GM15510 (cell line): ENCODE data around the gene TTF2.

Experiments
- POLR2A ChIP-seq: IDR thresholded peaks from 3 replicates; pipeline ENCODE4 v1.6.1; 2011; ENCODE audit warnings: borderline replicate concordance; ENCODE audit not compliant: insufficient read length; ENCODE audit errors: extremely low read depth

TTF2 gene

DNA sequence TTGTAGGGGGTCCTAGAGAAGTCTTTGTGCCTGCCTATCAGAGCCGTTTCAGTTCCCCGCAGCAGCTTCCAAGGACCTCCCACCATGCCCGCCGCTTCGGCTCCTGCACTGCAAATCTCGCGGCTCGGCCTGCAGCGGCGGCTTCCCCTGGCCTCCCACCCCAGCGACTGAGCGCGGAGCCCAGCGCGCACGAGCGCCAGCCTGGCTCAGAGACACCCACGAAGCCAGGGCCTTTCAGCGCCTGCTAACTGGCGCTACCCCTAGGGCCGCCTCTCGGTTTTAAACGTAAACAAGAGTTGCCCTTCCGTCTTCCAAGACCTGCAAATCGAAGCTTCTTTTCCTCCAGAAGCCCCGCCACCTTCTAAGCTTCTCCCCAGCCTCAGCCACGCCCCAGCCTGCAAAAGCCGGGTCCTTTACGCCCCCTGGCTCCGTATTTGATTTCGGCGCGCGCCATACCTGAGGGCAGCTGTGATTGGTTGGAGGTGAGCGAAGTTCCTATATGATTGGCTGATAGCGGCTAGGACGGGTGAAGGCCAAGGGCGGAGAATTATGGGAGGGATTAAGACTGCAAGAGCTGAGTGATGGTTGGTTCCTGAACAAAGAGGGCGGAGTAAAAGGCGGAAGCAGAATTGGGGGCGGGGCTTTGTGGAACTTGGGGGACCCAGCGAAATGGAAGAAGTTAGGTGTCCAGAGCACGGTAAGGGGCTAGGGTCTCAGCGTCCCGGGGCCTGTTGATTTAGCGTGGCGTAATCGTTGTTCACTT is at the start of gene TTF2:
Gene TTF2, plus strand, starts transcription at position 649 of the 763 bp plus-strand sequence. Its CDS starts 21 bp downstream, at position 670.
- TF ChIP-seq POLR2A: peak; percentile 77

DNA sequence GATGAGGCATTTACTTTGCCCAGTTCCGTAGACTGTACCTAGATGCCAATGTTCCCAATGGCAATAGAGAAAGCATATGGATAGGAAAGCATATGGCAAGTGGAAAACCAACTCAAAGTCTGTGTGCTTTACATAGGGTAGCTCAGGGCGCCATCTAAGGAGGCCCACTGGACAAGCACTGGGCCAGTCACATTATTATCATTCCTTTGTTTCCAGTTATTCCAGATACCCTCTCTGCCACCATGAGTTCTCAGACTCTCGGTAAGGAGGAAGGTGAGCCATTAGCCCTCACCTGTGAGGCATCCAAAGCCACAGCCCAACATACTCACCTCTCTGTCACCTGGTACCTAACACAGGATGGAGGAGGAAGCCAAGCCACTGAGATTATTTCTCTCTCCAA is 48.8 kb upstream of the TTF2 start:
- TF ChIP-seq POLR2A: no peak

DNA sequence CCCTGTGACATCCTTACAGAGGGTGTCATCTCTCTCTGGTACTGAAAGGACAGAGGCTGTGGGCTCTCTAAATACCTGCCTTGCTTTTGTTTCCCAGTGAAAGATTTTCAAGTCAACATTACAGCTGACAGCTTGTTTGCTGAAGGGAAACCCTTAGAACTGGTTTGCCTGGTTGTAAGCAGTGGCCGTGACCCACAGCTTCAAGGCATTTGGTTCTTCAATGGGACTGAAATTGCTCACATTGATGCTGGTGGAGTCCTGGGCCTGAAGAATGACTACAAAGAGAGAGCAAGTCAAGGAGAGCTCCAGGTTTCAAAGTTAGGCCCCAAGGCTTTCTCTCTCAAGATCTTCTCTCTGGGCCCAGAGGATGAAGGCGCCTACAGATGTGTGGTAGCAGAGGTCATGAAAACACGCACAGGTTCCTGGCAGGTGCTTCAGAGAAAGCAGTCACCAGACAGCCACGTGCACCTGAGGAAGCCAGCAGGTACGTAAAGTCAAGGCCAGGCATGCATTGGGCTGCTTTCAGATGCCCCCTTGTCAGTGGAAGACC is 46.7 kb upstream of the TTF2 start:
- no peak for TF ChIP-seq POLR2A

- no peak for TF ChIP-seq POLR2A
These were observed 45.9 kb upstream of the TTF2 start for GRCh38 chr1:117014209-117014608.

DNA sequence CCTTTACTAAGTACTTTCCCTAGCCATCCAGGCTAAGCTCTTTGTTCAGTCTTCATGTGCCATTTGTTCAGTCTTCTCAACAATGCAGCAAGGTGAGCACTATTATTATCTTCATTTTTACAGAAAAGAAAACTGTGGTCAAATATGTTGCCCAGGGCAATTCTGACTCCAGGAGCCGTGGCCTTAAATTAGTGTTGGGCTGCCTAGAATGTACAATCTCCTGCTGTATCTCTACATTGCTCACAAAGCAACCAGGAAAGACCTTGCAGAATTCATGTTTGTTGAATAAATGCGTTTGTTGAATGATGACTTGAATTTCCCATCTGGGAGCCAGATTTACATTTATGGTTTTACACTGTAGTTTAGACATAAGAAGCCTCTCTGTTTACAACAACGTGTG is 44.4 kb upstream of the TTF2 start:
- TF ChIP-seq POLR2A: no peak

GRCh38 chr1:117017062-117017461 is 43.1 kb upstream of the TTF2 start:
- no peak for TF ChIP-seq POLR2A

- TF ChIP-seq POLR2A: no peak
These were observed 42.5 kb upstream of the TTF2 start for GRCh38 chr1:117017648-117018047.

DNA sequence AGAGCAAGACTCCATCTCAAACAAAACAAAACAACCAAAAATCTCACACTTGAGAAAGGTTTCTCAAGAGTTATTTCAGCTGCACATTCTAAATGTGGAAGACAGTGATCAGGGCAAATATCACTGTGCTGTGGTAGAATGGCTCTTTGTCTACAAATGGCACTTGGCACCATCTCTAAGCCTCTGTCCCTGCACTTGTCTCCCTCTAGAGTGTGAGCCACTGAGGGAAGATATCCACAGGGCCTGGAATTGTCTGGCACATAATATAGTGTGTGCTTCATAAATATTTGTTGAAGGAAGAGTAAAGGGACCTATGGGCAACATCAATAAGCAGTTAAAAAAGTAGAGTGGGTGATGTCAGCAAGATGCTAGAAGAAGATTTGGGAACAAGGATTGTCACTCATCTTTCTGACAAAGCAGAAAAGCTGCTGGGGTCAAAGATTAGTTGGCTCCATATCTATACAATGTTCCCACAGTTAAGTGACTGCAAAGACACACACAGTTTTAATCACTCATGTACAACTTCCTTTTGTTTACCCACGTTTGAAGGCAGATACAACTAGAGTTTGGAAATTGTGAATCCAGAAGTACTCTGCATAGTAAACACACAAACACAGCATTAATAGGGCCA is 39.5 kb upstream of the TTF2 start:
- TF ChIP-seq POLR2A: no peak

GRCh38 chr1:117022114-117022513 is 38.0 kb upstream of the TTF2 start:
- TF ChIP-seq POLR2A: no peak

GRCh38 chr1:117025568-117025967 is 34.6 kb upstream of the TTF2 start:
- no peak for TF ChIP-seq POLR2A

DNA sequence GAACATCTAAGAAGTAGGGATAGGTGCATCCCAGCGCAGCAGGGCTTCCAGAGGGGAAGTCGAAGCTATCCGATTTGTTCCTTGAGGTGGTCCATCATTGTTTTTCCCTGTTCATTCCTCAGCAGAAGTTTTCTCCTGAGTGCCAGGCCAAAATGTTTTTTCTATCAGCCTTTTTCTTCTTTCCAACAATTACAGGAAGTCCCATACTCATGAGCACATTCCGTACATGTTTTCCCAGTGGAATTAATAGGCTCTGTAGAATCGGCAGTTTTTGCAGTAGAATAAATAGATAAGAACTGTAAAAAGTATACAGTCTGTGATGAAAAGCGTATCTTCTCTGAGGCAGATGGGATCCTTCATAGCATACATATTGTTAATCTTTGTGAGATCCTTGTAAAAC is 33.8 kb upstream of the TTF2 start:
- TF ChIP-seq POLR2A: no peak

DNA sequence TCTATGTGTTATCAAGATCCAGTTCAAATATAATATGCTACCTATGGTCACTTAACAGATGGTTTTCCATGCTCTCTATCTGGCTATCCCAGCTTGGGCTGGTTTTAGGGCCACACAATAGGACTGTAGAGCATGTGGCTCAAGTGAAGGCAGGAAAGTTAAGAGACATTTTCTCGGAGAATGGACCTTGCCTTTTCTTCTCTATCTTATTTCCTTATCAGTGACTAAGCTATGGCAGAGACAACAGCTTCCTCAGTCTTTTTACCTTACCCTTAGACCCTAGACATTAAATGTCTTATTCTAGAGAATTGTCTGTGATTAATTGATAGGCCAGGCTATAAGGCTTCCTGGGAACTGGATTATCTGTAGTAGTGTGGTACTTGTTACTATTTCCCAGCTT is 30.4 kb upstream of the TTF2 start:
- no peak for TF ChIP-seq POLR2A

GRCh38 chr1:117030271-117030877 is 29.8 kb upstream of the TTF2 start:
- no peak for TF ChIP-seq POLR2A

DNA sequence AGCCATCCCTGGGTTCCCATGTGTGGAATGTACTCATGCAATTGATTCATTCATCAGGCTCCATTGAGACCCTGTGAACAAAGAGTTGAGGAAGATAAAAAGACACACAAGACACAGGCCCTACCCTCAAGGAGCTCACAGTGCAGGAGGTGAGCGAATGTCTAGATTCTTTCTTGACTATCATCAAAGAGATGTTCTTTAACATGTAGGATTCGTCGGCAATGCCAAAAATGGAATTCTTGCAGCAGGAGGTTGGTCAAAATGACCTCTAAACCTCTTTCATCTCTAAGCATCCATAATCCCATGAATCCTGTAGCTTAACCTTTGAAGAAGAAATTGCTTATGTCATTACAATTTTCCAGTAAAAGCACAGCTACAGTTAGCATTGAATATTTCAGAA is 27.9 kb upstream of the TTF2 start:
- no peak for TF ChIP-seq POLR2A

GRCh38 chr1:117032681-117033539 is 27.2 kb upstream of the TTF2 start:
- TF ChIP-seq POLR2A: no peak

DNA sequence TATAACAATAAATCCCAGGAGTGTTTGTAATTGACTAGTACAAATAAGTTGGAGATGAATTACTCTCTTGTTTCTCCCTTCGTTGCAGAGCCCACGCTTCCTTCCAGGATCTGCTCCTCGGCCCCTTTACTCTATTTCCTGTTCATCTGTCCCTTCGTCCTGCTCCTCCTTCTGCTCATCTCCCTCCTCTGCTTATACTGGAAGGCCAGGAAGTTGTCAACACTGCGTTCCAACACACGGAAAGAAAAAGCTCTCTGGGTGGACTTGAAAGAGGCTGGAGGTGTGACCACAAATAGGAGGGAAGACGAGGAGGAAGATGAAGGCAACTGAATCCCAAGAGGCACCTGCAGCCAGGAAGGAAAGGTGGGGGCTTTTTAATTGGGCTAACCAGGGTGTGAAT is 26.4 kb upstream of the TTF2 start:
- TF ChIP-seq POLR2A: no peak

DNA sequence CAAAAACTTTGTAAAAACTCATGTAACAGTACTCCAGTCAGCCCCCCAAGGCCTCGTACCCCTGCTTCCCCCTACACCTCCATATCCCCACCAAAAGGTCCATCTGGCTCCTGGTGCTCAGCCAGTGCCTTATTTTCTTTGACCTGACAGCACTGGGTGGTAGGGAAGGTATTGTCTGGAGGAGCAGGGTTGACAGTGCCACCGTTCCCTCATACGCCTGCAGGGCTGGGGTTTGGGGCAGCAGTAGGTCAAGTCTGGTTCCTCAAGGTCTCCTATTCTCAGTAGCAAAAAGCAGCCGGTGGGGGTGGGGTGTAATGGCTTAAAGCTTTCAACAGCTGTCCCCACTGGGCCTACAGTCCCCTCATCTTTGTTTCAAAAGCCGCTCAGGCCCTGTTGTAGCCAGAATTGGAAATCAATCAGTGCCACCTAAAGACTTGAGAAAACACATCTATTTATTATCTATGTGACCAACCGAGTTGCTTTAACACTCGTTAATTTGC is 25.3 kb upstream of the TTF2 start:
- no peak for TF ChIP-seq POLR2A
